SK-N-SH (cell line): Measurements from ENCODE around the gene ULK3. TPM values are rescaled to one million over a fixed set of nuclear protein-coding genes. Genes with fewer than 3 reads are reported as not detected.

ENCODE experiments used
- CTCF ChIA-PET: fragments of 300-600, 350-600 bp; formaldehyde crosslinking; extraction: SDS; loops from one replicate; lab custom pipeline; 2021; lab: Yijun Ruan, JAX
- POLR2A ChIA-PET: fragments of 350-600 bp; sonication (Branson Sonifier 250); formaldehyde crosslinking; extraction: SDS; loops from one replicate; lab custom pipeline; 2020; ENCODE audit warnings: antibody characterized with exemption, inconsistent platforms; lab: Yijun Ruan, JAX
- DNase-seq: peaks from one replicate; pipeline ENCODE4 v3.0.0; 2012
- H2AFZ ChIP-seq: fragments of 200-600 bp; sonication (generic); 2 replicates; pipeline ENCODE4 v1.8.1; 2016; ENCODE audit warnings: antibody characterized with exemption, mild to moderate bottlenecking, low read depth
- H3F3A ChIP-seq: fragments of 200-600 bp; sonication (generic); replicated peaks from 2 replicates; pipeline ENCODE3; 2016; ENCODE audit warnings: antibody characterized with exemption, mild to moderate bottlenecking; ENCODE audit not compliant: insufficient read depth
- H3K27ac ChIP-seq, 2 experiments: fragments of 200-500 bp in 1 of 2; fragments of 200-600 bp in 1 of 2; sonication (Bioruptor generic) in 1 of 2; sonication (generic), shearing (Covaris generic) in 1 of 2; 2 replicates each; pipeline versions ENCODE4 v1.5.1 to v1.6.1; 2014 to 2016; ENCODE audit warnings: low read depth in 2 of 2, inconsistent platforms in 1 of 2, low read length in 1 of 2, mild to moderate bottlenecking in 1 of 2, mixed read lengths in 1 of 2
- H3K27me3 ChIP-seq: fragments of 200-600 bp; sonication (generic), shearing (Covaris generic); 2 replicates; pipeline ENCODE4 v1.6.1; 2016; ENCODE audit warnings: mixed run types; ENCODE audit not compliant: insufficient read depth
- H3K36me3 ChIP-seq, 2 experiments: fragments of 200-500 bp in 1 of 2; fragments of 200-600 bp in 1 of 2; sonication (Bioruptor generic) in 1 of 2; sonication (generic) in 1 of 2; replicated peaks in 1 of 2; 2 replicates each; pipeline versions ENCODE3 to v1.5.1; 2014 to 2016; ENCODE audit warnings: low read length in 1 of 2, mild to moderate bottlenecking in 1 of 2; ENCODE audit not compliant: insufficient read depth in 2 of 2, control insufficient read depth in 1 of 2
- H3K4me1 ChIP-seq, 2 experiments: fragments of 200-500 bp in 1 of 2; fragments of 200-600 bp in 1 of 2; sonication (Bioruptor generic) in 1 of 2; sonication (generic), shearing (Covaris generic) in 1 of 2; 2 replicates each; pipeline versions ENCODE4 v1.5.1 to v1.6.1; 2014 to 2016; ENCODE audit warnings: low read depth in 1 of 2, low read length in 1 of 2, mixed run types in 1 of 2; ENCODE audit not compliant: insufficient read depth in 2 of 2, control insufficient read depth in 1 of 2
- H3K4me2 ChIP-seq: fragments of 200-600 bp; sonication (generic), shearing (Covaris generic); 2 replicates; pipeline ENCODE4 v1.6.1; 2017; ENCODE audit warnings: mixed run types
- H3K4me3 ChIP-seq, 2 experiments: fragments of 200-500 bp in 1 of 2; fragments of 200-600 bp in 1 of 2; sonication (Bioruptor generic) in 1 of 2; sonication (generic), shearing (Covaris generic) in 1 of 2; 2 replicates each; pipeline versions ENCODE4 v1.5.1 to v1.8.1; 2014 to 2016; ENCODE audit warnings: low read depth in 2 of 2, inconsistent platforms in 1 of 2, low read length in 1 of 2, mild to moderate bottlenecking in 1 of 2, mixed read lengths in 1 of 2, moderate library complexity in 1 of 2
- H3K79me2 ChIP-seq: fragments of 200-600 bp; sonication (generic); 2 replicates; pipeline ENCODE4 v1.8.1; 2017; ENCODE audit warnings: mild to moderate bottlenecking; ENCODE audit not compliant: insufficient read depth
- H3K9ac ChIP-seq: fragments of 200-600 bp; sonication (generic); 2 replicates; pipeline ENCODE4 v1.6.1; 2017; ENCODE audit warnings: mixed run types
- H3K9me2 ChIP-seq: fragments of 200-600 bp; sonication (generic); 2 replicates; pipeline ENCODE4 v1.6.1; 2017; ENCODE audit warnings: mixed run types
- H3K9me3 ChIP-seq: fragments of 200-600 bp; sonication (generic); 2 replicates; pipeline ENCODE4 v1.6.1; 2017; ENCODE audit warnings: mixed run types, mild to moderate bottlenecking, moderate library complexity
- H4K20me1 ChIP-seq: fragments of 200-600 bp; sonication (generic); 2 replicates; pipeline ENCODE4 v1.6.1; 2017; ENCODE audit warnings: mild to moderate bottlenecking, mixed run types; ENCODE audit not compliant: insufficient read depth
- ELF1 ChIP-seq: IDR thresholded peaks from 2 replicates; pipeline ENCODE4 v1.4.0; 2012
- EP300 ChIP-seq, 2 experiments: IDR thresholded peaks; 2 replicates each; pipeline versions ENCODE4 v1.4.0 to v1.6.1; 2012; ENCODE audit warnings: borderline replicate concordance in 1 of 2, low read depth in 1 of 2, low read length in 1 of 2
- GABPA ChIP-seq: IDR thresholded peaks from 2 replicates; pipeline ENCODE4 v1.4.0; 2012; ENCODE audit warnings: low read depth, mild to moderate bottlenecking
- JUND ChIP-seq: IDR thresholded peaks from 2 replicates; pipeline ENCODE4 v1.4.0; 2012
- MEF2A ChIP-seq: IDR thresholded peaks from 2 replicates; pipeline ENCODE4 v1.4.0; 2012; ENCODE audit warnings: low read depth, borderline replicate concordance
- NFIC ChIP-seq: IDR thresholded peaks from 2 replicates; pipeline ENCODE4 v1.4.0; 2012; ENCODE audit warnings: borderline replicate concordance
- NRF1 ChIP-seq: IDR thresholded peaks from 2 replicates; pipeline ENCODE4 v1.6.1; 2012; ENCODE audit warnings: low read depth, mild to moderate bottlenecking, low read length
- PBX3 ChIP-seq: IDR thresholded peaks from 2 replicates; pipeline ENCODE4; 2012
- POLR2AphosphoS5 ChIP-seq: IDR thresholded peaks from 2 replicates; pipeline ENCODE4 v1.6.1; 2012; ENCODE audit warnings: low read depth, low read length
- RXRA ChIP-seq: IDR thresholded peaks from 2 replicates; pipeline ENCODE4 v1.4.0; 2012; ENCODE audit warnings: low read depth, mild to moderate bottlenecking, borderline replicate concordance
- SIN3A ChIP-seq: IDR thresholded peaks from 2 replicates; pipeline ENCODE4 v1.6.1; 2012; ENCODE audit warnings: low read depth, mild to moderate bottlenecking, low read length, moderate library complexity, borderline replicate concordance
- TAF1 ChIP-seq: IDR thresholded peaks from 2 replicates; pipeline ENCODE4 v1.6.1; 2012; ENCODE audit warnings: low read depth, mild to moderate bottlenecking, low read length, moderate library complexity, borderline replicate concordance
- TEAD4 ChIP-seq: IDR thresholded peaks from 2 replicates; pipeline ENCODE4 v1.4.0; 2012; ENCODE audit warnings: mild to moderate bottlenecking, borderline replicate concordance; ENCODE audit not compliant: insufficient read depth
- USF1 ChIP-seq: IDR thresholded peaks from 2 replicates; pipeline ENCODE4 v1.4.0; 2012; ENCODE audit warnings: low read depth, borderline replicate concordance
- YY1 ChIP-seq: IDR thresholded peaks from 2 replicates; pipeline ENCODE4 v1.4.0; 2012; ENCODE audit warnings: low read depth, mild to moderate bottlenecking
- WGBS: methylation state at CpG from one replicate; pipeline ENCODE4 v1.1.6; 2017; ENCODE audit warnings: low lambda C conversion rate; 5-methylcytosine and 5-hydroxymethylcytosine counted together
- polyA plus RNA-seq, 3 experiments: library from polyadenylated mRNA; depleted of rRNA; stranded (reverse); fragments of >200 nt; gene quantifications; 2 replicates each; pipeline ENCODE4 v1.2.3, GENCODE V29; 2012
- TF ChIP-seq, protein P1 (sequence below): IDR thresholded peaks from 2 replicates; pipeline ENCODE4 v1.6.1; 2012; ENCODE audit warnings: mild to moderate bottlenecking, low read depth, low read length, moderate library complexity

The ULK3 gene
- polyA plus RNA-seq, 1 of the 3 experiments (the other 2 are of a cell fraction), result 41.3 TPM

DNA sequence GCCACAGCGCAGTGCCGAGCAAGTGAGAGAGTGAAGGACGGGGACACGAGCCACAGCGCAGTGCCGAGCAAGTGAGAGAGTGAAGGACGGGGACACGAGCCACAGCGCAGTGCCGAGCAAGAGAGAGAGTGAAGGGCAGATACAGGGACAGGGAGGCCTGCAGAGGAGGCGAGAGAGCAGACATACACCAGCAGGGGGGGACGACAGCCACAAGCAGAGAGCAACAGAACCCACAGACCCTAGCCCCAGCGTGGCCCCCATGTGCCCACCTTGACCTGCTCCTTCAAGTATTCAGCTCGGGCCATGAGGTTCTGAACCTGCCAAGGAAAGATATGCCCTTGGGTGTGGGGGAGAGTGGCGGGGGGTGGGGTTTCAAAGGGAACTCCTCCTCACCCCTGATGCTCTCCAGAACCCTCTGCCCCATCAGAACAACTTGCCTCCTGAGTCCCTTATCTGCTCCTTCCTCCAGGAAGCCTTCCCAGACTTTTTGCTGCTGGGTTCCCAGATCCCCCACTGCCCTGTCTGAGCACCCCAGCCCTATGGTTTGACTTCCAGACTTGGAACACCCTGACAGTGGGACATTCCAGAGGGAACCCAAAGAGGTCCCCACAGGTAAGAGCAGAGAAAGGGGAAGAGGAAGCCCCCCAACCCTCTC, 5.3 kb downstream of the ULK3 start:
- 92% methylated on average over 14 of the region's 15 CpGs for WGBS

DNA sequence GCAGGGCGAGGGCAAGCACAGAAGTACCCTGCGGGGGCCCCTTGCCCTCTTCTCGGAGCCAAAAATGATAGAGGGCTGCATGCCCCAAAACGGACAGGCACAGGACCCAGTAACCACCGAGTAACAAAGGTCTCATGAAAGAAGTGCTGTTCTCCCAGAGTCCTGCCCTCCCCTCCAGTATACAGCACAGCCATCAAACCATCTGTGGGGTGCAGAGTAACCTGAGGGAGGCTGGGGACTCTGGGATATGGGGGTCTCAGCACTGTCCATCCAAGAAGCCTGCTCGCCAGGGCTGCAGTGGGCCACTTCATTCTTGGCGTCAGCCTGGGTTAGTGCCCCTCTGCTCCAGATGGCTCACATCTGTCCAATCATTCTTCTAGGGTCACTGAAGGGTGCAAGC, 6.1 kb downstream of the ULK3 start:
- H3K79me2 ChIP-seq, result no peaks in the 10 kb centered on the region
- no peak overlapping the region for H3K4me2 ChIP-seq
- no peaks in the 10 kb centered on the region for H3K9me2 ChIP-seq
- H3K9ac ChIP-seq, result no peak overlapping the region
- 90% methylated on average over 4 of the region's 7 CpGs for WGBS
- H3K9me3 ChIP-seq, result no peaks in the 10 kb centered on the region
- H3K27me3 ChIP-seq, result no peaks in the 10 kb centered on the region
- ChIA-PET CTCF (interaction anchor here (1.1 to 10.8 kb wide), 9 partner anchors 9 to 215 kb away, joined by 3 to 95 read pairs (median 4); partner anchors contain the start of gene CSK), POLR2A (no interaction called here)
- no peak overlapping the region for H3K4me3 ChIP-seq
- H3K27ac ChIP-seq, result no peak overlapping the region
- H3K36me3 ChIP-seq, result peaks cover 0 to 31% of the 10 kb centered on the region in 2 experiments
- TF ChIP-seq MEF2A, result no peak
- no peak for TF ChIP-seq RXRA
- TF ChIP-seq, protein P1, sequence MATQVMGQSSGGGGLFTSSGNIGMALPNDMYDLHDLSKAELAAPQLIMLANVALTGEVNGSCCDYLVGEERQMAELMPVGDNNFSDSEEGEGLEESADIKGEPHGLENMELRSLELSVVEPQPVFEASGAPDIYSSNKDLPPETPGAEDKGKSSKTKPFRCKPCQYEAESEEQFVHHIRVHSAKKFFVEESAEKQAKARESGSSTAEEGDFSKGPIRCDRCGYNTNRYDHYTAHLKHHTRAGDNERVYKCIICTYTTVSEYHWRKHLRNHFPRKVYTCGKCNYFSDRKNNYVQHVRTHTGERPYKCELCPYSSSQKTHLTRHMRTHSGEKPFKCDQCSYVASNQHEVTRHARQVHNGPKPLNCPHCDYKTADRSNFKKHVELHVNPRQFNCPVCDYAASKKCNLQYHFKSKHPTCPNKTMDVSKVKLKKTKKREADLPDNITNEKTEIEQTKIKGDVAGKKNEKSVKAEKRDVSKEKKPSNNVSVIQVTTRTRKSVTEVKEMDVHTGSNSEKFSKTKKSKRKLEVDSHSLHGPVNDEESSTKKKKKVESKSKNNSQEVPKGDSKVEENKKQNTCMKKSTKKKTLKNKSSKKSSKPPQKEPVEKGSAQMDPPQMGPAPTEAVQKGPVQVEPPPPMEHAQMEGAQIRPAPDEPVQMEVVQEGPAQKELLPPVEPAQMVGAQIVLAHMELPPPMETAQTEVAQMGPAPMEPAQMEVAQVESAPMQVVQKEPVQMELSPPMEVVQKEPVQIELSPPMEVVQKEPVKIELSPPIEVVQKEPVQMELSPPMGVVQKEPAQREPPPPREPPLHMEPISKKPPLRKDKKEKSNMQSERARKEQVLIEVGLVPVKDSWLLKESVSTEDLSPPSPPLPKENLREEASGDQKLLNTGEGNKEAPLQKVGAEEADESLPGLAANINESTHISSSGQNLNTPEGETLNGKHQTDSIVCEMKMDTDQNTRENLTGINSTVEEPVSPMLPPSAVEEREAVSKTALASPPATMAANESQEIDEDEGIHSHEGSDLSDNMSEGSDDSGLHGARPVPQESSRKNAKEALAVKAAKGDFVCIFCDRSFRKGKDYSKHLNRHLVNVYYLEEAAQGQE, result no peak
- TF ChIP-seq ELF1, result no peak
- no peak for TF ChIP-seq TAF1
- TF ChIP-seq GABPA, result no peak
- no peak for TF ChIP-seq EP300 (IDR thresholded peaks at IDR 0.05; ENCODE audit: borderline replicate concordance in 1 of 2, low read depth in 1 of 2, low read length in 1 of 2)
- no peak for TF ChIP-seq NFIC
- TF ChIP-seq TEAD4, result no peak
- no peak overlapping the region for H2AFZ ChIP-seq
- H3F3A ChIP-seq, result no peaks in the 10 kb centered on the region
- DNase-seq, result no peak
- H4K20me1 ChIP-seq, result no peaks in the 10 kb centered on the region
- H3K4me1 ChIP-seq, result peaks cover 0 to 9% of the 10 kb centered on the region in 2 experiments; a peak in 2 of 4 replicates

More for the DNA sequence above, 5.3 kb downstream of the ULK3 start:
- no peak for DNase-seq
- Histone ChIP-seq H3K9me2 (no peaks in the 10 kb centered on the region), H3K9ac (no peak overlapping the region), H3K4me1 (peaks cover 0 to 9% of the 10 kb centered on the region in 2 experiments; a peak in 2 of 4 replicates), H2AFZ (no peak overlapping the region), H4K20me1 (no peaks in the 10 kb centered on the region), H3F3A (no peaks in the 10 kb centered on the region), H3K79me2 (no peaks in the 10 kb centered on the region), H3K36me3 (peaks cover 0 to 31% of the 10 kb centered on the region in 2 experiments), H3K27ac (no peak overlapping the region), H3K9me3 (no peaks in the 10 kb centered on the region), H3K27me3 (no peaks in the 10 kb centered on the region), H3K4me3 (no peak overlapping the region), H3K4me2 (no peak overlapping the region)
- ChIA-PET POLR2A (no interaction called here), CTCF (interaction anchor here (0.9 to 10.8 kb wide), 11 partner anchors 10 to 216 kb away, joined by 3 to 95 read pairs (median 4); partner anchors contain the start of gene CSK)
- no peak for TF ChIP-seq SIN3A
- TF ChIP-seq YY1, result no peak
- TF ChIP-seq NRF1, result no peak
- TF ChIP-seq POLR2AphosphoS5, result no peak
- TF ChIP-seq USF1, result no peak
- TF ChIP-seq JUND, result no peak
- TF ChIP-seq NFIC, result no peak
- TF ChIP-seq PBX3, result no peak
